Mesodermal cell (in vitro differentiated cells): ENCODE results near the gene EGFR.

Source experiments
- H3K27ac ChIP-seq: 2 replicates; pipeline ENCODE4 v1.7.0; 2013; ENCODE audit warnings: mild to moderate bottlenecking, low read depth, low read length, moderate library complexity; ENCODE audit not compliant: severe bottlenecking
- H3K36me3 ChIP-seq: 2 replicates; pipeline ENCODE4 v1.7.1; 2013; ENCODE audit warnings: mild to moderate bottlenecking, low read length, moderate library complexity; ENCODE audit not compliant: control insufficient read depth, insufficient read depth
- H3K4me1 ChIP-seq: one replicate; pipeline ENCODE4 v1.7.1; 2013; ENCODE audit warnings: mild to moderate bottlenecking, low read length; ENCODE audit not compliant: insufficient read depth, control insufficient read depth, poor library complexity, severe bottlenecking
- H3K4me3 ChIP-seq: 2 replicates; pipeline ENCODE4 v1.7.0; 2013; ENCODE audit warnings: low read length, control low read depth, mild to moderate bottlenecking; ENCODE audit not compliant: insufficient read depth, poor library complexity, severe bottlenecking; ENCODE audit errors: extremely low read depth
- H3K9me3 ChIP-seq: 2 replicates; pipeline ENCODE4 v1.7.1; 2013; ENCODE audit warnings: mild to moderate bottlenecking, low read length, moderate library complexity; ENCODE audit not compliant: control insufficient read depth
- WGBS, 2 experiments: methylation state at CpG; one replicate each; pipeline ENCODE4 v1.1.5; 2013; ENCODE audit warnings: missing lambda C conversion rate in 2 of 2; ENCODE audit not compliant: insufficient coverage in 2 of 2; 5-methylcytosine and 5-hydroxymethylcytosine counted together

Gene EGFR

GRCh38 chr7:55092975-55093373 lies 74.2 kb downstream of the EGFR start:
- no peaks in the 10 kb centered on the region for H3K36me3 ChIP-seq
- no peak overlapping the region for H3K27ac ChIP-seq
- H3K4me1 ChIP-seq = peaks cover 13% of the 10 kb centered on the region
- WGBS, 2 experiments = 90 to 98% methylated on average over 3 of the region's 3 CpGs
- H3K9me3 ChIP-seq = no peaks in the 10 kb centered on the region
- H3K4me3 ChIP-seq = no peak overlapping the region

- Histone ChIP-seq H3K27ac (no peak overlapping the region), H3K36me3 (no peaks in the 10 kb centered on the region), H3K4me3 (no peak overlapping the region), H3K9me3 (no peaks in the 10 kb centered on the region), H3K4me1 (peaks cover 13% of the 10 kb centered on the region)
- whole genome bisulfite sequencing, 2 experiments = 92 to 99% methylated on average over 7 of the region's 7 CpGs
These were observed 74.9 kb downstream of the EGFR start for GRCh38 chr7:55093674-55094073.

- Histone ChIP-seq H3K4me3 (no peak overlapping the region), H3K27ac (no peak overlapping the region), H3K36me3 (no peaks in the 10 kb centered on the region), H3K4me1 (peaks cover 13% of the 10 kb centered on the region), H3K9me3 (no peaks in the 10 kb centered on the region)
- WGBS, 2 experiments = 89 to 94% methylated on average over 4 of the region's 5 CpGs
These were observed 75.4 kb downstream of the EGFR start for GRCh38 chr7:55094092-55094690.

- 71 to 100% methylated on average over 2 of the region's 4 CpGs for WGBS, 2 experiments
- Histone ChIP-seq H3K4me1 (peaks cover 22% of the 10 kb centered on the region), H3K36me3 (no peaks in the 10 kb centered on the region)
These were observed 76.9 kb downstream of the EGFR start for GRCh38 chr7:55095672-55096071.

GRCh38 chr7:55096323-55096722 lies 77.5 kb downstream of the EGFR start:
- Histone ChIP-seq H3K4me1 (peaks cover 20% of the 10 kb centered on the region), H3K27ac (no peak overlapping the region), H3K9me3 (no peaks in the 10 kb centered on the region), H3K36me3 (no peaks in the 10 kb centered on the region), H3K4me3 (no peak overlapping the region)
- WGBS, 2 experiments = 92 to 94% methylated on average over 11 of the region's 11 CpGs

More at GRCh38 chr7:55095672-55096071, 76.9 kb downstream of the EGFR start:
- Histone ChIP-seq H3K4me3 (no peak overlapping the region), H3K9me3 (no peaks in the 10 kb centered on the region), H3K27ac (no peak overlapping the region)

- WGBS, 2 experiments = 86 to 96% methylated on average over 1 to 2 of the region's 4 CpGs
- no peaks in the 10 kb centered on the region for H3K9me3 ChIP-seq
- H3K4me3 ChIP-seq = no peak overlapping the region
- no peaks in the 10 kb centered on the region for H3K36me3 ChIP-seq
- no peak overlapping the region for H3K27ac ChIP-seq
- peaks cover 12% of the 10 kb centered on the region for H3K4me1 ChIP-seq
These were observed 78.3 kb downstream of the EGFR start for GRCh38 chr7:55097100-55097499.

GRCh38 chr7:55099066-55099820 lies 80.4 kb downstream of the EGFR start:
- H3K9me3 ChIP-seq = no peaks in the 10 kb centered on the region
- WGBS, 2 experiments = 81 to 90% methylated on average over 7 of the region's 9 CpGs
- H3K36me3 ChIP-seq = no peaks in the 10 kb centered on the region
- no peak overlapping the region for H3K27ac ChIP-seq
- H3K4me3 ChIP-seq = no peak overlapping the region
- peaks cover 9% of the 10 kb centered on the region for H3K4me1 ChIP-seq

- WGBS, 2 experiments = 95 to 96% methylated on average over 7 of the region's 8 CpGs
- Histone ChIP-seq H3K9me3 (no peaks in the 10 kb centered on the region), H3K4me1 (peaks cover 9% of the 10 kb centered on the region), H3K4me3 (no peak overlapping the region), H3K27ac (no peak overlapping the region), H3K36me3 (no peaks in the 10 kb centered on the region)
These were observed 81.2 kb downstream of the EGFR start for GRCh38 chr7:55099821-55100543.

GRCh38 chr7:55100544-55101327 lies 81.9 kb downstream of the EGFR start:
- H3K4me1 ChIP-seq = peaks cover 13% of the 10 kb centered on the region

GRCh38 chr7:55101359-55101758 lies 82.5 kb downstream of the EGFR start:
- H3K36me3 ChIP-seq = no peaks in the 10 kb centered on the region
- no peak overlapping the region for H3K4me3 ChIP-seq
- H3K9me3 ChIP-seq = no peaks in the 10 kb centered on the region
- 97 to 98% methylated on average over 9 of the region's 9 CpGs for WGBS, 2 experiments
- peaks cover 13% of the 10 kb centered on the region for H3K4me1 ChIP-seq
- H3K27ac ChIP-seq = no peak overlapping the region

More at GRCh38 chr7:55100544-55101327, 81.9 kb downstream of the EGFR start:
- Histone ChIP-seq H3K4me3 (no peak overlapping the region), H3K9me3 (no peaks in the 10 kb centered on the region), H3K27ac (no peak overlapping the region), H3K36me3 (no peaks in the 10 kb centered on the region)
- WGBS, 2 experiments = 93% methylated on average over 20 to 21 of the region's 21 CpGs
